HG03097 (cell line): ENCODE data around the gene PRDX1.
"Not testable (repeated sequence)": the region's sequence is repeated elsewhere in the genome, so short reads cannot be mapped to it uniquely, and the experiment has no call there.

ENCODE experiments used
- ATAC-seq: cut with Tn5 transposase; IDR thresholded peaks from one replicate; pipeline ENCODE4 v1.9.1; 2021; ENCODE audit not compliant: unreplicated experiment, low FRiP score

The PRDX1 gene

DNA sequence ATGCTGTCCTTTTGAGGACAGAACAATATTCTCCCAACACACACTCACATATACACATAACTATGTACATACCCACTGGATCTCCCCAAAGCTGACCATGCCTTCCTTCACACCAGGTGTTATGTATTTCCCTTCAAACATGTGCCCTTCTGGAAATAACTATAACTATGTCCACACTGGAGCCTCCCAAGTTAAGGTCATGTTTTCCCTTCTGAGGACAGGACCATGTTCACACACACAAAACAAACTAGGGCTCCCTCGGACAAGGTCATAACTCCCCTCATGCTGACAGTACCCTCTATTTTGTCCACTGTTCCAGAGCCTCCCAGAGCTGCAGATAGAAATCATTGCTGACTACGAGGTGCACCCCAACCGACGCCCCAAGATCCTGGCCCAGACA is 13.8 kb downstream of the PRDX1 start:
- ATAC-seq: no peak

DNA sequence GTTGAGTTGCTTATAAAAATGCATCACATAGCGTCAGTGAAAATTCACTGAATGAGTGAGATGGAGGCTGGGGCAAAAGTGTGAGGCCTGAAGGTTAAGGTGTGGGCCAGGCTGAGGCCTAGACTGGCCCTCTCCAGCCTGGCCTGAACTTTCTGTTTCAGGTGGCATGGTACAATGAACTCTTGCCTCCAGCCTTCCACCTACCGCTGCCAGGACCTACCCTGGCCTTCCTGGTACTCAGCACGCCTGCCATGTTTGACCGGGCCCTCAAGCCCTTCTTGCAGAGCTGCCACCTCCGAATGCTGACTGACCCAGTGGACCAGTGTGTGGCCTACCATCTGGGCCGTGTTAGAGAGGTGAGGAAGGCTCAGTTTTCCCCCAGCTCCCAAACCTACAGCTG is 14.5 kb downstream of the PRDX1 start:
- no peak for ATAC-seq

DNA sequence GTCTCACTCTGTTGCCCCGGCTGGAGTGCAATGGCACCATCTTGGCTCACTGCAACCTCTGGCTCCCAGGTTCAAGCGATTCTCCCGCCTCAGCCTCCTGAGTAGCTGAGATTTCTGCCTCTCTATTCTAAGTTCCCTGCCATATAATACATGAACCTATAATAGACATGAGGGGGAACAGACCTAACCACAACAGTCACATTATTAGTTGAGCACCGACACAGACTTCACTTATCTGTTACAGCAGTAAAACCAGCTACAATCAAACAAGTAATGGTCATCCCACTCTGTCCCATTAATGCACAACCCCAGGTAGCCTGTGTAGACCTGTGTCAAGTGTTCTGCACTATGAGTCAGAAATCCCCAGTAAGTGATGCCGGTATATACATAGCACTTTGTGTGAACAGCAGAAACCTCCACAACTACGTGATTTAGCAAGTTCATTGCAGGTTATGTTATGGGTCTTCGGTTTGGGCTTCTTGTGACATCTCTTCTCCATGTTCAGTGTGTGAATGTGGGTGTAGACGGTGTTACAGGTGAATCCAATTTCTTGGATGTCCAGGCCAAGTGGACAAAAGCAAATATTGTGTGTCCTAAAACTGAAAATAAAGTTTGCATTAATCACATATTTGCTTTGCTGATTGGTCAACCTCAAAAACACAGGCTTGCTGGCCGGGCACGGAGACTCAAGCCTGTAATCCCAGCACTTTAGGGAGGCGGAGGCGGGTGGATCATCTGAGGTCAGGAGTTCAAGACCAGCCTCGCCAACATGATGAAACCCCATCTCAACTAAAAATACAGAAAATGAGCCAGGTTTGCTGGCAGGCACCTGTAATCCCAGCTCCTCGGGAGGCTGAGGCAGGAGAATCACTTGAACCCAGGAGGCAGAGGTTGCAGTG is 18.0 kb downstream of the PRDX1 start:
- no peak for ATAC-seq

DNA sequence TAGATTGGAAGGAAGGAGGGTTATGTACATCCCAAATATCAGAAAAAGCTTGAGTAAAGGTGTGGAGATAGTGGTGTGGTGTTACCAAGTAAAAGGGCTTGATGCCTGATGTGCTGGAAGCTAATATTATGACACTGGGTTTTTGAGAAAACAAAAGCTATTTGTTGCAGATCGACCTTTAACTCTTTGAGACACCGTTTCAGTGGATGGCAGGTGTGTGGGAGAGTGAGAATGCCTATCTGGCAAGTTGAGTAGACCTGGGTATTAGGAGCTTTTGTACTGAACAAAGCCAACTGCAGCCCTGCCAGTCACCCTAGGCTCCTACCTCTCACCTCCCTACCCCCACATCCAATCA is 20.2 kb downstream of the PRDX1 start:
- ATAC-seq: no peak

DNA sequence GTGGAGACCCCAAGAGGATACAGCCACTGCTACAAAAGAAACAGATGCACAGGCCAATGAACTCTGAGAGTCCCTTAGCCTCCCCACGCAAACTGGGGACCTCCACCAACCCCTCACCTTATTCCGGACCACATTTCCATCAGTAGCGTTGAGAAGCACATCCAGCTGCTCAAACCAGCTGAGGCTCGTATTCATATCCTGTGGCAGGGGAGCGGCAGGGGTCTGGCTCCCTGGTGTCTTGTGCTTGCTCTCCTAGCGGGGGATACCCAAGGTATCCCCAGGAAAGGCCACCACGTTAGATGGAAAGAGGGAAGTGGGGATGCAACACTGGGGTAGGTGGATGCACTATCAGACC is 22.3 kb downstream of the PRDX1 start:
- ATAC-seq: no peak

DNA sequence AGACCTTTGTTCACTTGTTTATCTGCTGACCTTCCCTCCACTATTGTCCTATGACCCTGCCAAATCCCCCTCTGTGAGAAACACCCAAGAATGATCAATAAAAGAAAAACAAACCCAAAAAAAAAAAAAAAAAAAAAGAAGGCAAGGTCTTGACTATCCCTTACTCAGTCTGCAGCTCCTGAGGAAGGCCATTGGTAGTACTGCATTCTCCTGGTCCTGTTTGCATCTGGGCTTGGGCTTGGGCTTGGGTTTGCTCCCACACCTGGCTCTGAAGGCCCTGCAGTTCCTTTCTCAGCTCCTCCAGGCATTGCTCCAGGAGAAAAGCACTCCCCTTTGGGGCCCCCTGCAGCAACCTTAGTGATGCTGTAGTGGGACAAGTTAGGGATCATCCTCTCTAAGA is 23.4 kb downstream of the PRDX1 start:
- no peak for ATAC-seq

DNA sequence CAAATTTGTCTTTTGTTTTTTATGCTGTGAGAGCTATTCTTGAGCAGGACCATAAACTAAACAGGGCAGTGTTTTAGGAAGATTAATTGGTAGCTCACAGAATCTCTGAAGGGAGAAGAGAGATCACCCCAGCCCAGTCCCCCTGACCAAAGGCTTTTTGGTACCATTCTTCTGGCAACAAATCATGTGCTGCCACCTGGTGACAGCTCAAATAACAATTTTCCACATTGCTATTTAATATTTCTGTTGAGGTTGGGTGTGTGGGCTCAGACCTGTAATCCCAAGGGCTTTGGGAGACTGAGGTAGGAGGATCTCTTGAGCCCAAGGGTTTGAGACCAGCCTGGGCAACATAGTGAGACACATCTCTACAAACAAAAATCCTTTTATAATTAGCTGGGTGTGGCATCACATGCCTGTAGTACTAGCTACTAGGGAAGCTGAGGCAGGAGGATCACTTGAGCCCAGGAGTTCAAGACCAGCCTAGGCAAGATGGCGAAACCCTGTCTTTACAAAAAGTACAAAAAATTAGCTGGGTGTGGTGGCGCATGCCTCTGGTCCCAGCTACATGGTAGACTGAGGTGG is 28.5 kb downstream of the PRDX1 start:
- no peak for ATAC-seq

DNA sequence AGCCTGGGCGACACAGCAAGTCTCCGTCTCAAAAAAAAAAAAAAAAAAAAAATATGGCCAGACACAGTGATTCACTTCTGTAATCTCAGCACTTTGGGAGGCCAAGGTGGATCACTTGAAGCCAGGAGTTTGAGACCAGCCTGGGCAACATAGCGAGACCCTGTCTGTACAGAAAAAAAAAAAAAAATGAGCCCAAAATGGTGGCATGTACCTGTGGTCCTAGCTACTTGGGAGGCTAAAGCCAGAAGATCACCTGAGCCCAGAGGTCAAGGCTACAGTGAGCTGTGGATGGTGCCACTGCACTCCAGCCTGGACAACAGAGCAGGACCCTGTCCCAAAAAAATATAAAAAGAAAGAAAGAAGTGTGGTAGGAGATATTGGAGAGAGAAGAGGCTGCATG is 29.0 kb downstream of the PRDX1 start:
- ATAC-seq: no peak

DNA sequence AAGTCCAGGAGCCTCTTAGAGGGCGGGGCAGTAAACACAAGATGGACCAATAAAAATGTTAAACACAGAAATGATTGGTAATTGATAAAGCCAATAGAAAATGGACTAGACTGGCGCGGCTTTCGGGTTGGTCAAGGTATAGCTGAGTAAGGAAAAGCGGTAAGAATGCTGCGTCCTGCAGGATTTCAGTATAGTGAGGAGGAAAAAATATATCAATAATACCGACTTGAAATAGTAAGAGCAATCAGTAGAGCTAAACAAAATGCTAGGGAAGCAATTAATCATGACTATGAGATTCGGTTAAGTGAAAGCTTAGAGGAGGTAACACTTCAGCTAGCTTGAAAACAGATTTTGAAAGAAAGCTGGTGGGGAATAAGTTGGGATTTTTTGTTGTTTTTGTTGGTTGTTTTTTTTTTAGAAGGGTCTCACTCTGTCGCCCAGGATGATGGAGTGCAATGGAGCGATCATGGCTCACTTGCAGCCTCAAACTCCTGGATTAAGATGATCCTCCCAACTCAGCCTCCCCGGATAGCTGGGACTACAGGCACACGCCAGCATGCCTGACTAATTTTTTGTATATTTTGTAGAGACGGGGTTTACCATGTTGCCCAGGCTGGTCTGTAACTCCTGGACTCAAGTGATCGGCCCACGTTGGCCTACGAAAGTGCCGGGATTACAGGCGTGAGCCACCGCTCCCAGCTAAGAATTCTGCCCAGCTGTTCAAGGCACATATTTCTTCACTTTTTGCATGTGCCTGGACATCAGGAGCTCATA is 30.0 kb downstream of the PRDX1 start:
- no peak for ATAC-seq

DNA sequence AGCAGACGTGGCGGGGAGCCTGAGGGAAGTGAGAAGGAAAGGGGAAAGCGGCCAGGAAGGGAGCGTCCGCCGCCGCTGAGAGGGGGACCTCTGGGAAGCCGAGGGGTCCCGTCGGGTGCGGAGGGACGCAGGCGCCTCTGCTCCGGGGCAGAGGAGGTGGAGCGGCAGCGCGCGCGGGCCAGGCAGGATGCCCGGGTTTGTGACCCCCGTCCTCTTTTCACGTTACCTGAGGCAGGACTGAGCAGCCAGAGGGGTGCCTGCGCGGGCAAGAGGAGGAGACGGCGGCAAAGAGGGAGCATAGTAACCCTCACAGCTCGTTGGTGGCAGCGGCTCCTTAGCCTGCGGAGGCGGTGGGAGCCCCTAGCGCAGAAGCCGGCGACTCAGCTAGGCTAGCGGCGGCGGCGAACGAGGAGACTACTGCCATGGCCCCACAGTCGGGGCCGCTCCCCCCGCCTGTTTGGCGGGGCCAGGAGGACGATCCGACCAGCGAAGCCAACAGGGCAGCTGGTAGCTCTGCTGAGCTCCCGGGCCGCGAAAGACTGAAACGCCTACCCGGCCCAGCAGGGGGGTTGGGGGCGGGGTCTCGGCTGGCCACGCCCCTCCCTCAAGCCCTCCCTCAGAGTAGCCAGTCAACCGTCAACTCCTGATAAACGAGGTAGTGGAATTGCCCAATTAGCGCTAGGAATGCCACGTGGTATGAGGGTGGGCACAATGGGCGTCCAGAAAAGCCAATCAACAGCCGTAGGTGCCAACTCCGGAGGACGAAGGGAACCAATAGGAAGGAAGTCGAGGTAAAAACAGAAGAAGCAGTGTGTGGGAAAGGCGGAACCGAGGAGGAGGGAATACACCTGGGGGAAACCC is 30.8 kb downstream of the PRDX1 start, which contains the start of gene TESK2:
TSS of gene TESK2 (minus strand) at position 538 of the 861 bp plus-strand sequence. CDS start 33,378 bp downstream, outside the sequence.
- ATAC-seq: peak; percentile 82

DNA sequence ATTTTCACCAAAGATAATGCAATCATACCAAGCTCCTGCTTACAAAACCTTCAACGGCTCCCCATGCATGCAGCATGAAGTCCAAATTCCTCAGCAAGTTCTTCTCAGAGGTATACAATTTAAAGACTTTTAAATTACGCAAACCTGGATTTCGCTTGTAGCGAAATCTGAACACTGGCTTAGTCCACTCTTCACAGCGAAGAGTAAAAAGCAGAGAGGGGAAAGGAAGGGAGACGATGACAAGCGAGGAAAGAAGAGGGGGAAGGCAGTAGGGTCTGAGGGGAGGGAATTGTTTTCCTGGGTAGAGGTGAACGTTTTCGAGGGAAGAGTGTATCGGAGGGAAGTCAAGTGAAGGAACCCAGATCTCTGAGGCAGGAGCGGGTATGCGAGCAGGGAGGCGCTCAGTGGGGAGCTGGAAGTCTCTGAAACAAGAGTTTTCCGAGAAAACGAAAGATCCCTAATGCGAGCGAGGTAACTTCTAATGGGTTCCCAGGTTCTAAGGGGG is 31.5 kb downstream of the PRDX1 start:
- no peak for ATAC-seq

DNA sequence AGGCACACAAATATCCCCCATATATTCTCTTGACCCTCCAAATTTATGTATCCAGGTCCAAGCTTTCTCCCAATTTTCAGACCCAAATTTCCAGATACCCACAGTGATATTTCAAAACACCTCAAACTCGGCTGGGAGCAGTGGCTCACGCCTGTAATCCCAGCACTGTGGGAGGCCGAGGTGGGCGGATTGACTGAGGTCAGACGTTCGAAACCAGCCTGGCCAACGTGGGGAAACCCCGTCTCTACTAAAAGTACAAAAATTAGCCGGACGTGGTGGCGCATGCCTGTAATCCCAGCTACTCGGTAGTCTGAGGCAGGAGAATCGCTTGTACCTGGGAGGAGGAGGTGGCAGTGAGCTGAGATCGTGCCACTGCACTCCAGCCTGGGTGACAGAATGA is 32.3 kb downstream of the PRDX1 start:
- ATAC-seq: not testable (repeated sequence)

DNA sequence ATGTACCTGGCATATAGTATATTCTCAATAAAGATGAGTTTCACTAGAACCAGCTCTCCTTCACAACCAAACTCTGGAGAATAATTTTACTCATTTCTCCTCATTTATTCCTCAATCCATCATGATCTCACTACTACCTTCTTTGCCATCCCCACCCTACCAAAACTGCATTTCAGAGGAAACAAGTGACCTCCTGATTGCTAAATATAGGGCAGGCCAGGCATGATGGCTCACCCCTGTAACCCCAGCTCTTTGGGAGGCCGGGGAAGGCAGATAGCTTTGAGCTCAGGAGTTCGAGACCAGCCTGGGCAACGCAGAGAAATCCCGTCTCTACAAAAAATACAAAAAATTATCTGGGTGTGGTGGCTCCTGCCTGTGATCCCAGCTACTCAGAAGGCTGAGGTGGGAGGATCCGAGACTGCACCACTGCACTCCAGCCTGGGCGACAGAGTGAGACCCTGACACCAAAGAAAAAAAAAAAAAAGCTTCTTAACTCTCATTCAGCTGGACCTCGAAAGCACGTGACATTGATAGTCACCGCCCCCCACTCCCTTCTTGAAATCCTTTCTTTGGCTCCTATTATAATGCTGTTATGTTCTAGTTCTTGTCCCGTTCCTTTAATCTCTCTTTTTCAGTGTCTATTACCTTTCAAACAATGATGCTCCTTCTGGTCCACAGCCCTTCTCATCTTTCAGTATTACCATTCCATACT is 32.9 kb downstream of the PRDX1 start:
- no peak for ATAC-seq

DNA sequence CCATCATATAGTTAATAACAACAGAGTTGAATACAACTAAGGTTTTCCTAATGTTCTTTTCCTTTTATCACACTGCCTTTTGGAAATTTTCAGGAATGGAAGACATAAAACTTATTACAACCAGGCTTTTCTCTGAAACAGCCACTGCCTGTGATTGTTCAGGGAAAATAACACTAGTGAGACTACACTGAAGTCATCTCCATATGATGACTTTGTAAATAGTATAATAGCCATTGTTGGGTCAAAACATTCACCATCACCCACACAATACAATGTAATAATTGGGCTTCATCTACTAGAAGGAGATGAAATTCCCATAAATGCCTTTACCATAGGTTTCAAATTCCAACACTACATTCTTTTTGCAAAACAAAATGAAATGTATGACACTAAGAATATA is 35.7 kb downstream of the PRDX1 start:
- no peak for ATAC-seq

DNA sequence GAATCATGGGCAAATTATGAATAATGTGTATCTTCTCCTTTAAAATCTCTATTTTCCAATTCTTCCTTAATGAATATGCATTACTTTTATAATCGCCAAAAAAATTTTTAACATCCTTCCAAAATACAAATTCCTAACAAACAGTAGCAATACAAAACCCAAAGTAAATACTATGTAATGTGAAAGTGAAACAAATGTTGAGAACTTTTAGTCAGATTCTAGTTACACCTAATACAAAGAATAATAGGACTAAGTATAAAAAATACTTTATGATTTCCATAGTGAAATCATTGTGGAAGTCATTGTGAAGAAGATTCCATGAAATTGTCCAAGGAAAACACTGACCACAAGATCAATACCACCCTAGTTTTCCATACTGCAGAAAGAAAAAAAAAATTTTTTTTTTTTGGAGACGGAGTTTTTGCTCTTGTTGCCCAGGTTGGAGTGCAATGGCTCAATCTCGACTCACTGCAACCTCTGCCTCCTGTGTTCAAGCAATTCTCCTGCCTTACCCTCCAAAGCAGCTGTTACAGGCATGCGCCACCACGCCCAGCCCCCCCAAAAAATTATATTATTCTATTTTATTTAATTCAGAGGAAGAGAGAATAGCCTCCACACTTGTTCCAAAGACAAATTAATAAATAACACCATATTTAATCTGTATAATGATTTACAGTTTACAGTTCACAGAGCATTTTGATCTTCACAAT is 42.5 kb downstream of the PRDX1 start:
- no peak for ATAC-seq

DNA sequence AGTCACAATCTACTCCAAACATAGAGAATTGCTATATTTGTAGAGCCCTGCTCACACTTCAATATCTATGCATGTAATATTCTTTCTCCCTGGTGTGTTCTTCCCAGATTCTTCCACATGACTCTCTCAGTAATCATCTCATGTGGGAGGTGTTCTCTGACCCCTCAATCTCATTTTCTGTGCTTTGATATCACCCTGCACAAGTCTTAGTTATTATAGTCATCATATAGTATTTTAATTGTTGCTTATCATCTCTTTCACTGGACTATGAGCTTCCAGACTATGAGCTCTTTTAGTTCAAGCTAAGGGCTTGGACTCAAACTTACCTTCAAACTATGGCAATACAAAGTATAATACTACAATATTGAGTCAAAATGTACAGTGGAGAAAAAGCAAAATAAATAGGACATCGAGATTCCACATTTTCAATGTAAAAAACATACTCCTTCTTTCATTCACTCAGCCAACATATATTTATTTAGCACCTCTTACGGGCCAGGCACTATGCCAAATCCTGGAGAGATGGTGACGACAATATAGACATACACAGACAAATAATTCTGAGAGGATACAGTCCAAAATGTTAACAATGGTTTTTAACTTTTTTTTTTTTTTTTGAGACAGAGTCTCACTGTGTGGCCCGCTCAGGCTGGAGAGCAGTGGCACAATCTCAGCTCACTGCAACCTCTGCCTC is 43.4 kb downstream of the PRDX1 start:
- ATAC-seq: no peak

DNA sequence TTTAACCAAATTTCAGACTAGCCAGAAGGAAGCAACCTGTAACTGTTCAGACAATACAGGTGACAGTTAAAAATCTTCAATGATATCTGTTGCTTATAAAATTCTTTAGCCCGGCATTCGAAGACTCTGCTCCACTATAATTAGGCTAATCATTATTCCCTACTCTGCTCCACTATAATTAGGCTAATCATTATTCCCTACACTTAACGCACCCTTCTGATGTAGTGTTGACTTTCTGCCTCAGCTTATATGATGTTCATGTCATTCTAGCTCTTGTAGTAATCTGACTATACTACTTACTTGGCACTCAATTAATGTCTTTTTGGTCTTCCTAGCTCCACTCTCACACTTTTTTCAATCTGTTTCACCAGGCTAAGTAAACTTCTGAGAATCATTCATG is 44.0 kb downstream of the PRDX1 start:
- no peak for ATAC-seq

DNA sequence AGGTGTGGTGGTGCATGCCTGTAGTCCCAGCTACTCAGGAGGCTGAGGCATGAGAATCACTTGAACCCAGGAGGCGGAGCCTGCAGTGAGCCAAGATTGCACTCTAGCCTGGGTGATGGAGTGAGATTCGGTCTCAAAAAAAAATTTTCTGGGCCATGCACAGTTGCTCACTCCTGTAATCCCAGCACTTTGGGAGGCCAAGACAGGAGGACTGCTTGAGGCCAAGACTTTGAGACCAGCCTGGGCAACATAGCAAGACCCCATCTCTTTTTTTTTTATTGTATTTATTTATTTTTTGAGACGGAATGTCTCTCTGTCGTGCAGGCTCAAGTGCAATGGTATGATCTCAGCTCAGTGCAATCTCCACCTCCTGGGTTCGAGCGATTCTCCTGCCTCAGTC is 47.5 kb downstream of the PRDX1 start:
- not testable (repeated sequence) for ATAC-seq

DNA sequence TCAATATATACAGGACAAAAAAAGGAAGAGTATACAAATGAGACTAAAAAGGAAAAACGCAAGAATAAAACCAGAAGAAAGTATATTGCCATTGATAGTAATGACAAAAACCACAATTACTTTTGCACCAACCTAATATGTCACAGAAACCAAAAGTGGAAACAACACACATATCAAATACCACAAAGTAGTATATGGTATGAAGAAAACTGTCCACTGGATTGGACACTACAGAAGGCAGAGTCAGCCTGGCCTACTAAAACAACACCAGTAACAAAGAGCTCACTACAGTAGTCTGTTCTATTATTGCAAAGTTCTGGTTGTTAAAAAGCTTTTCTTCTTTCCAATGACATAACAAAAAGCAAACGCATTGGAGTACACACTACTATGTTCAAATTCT is 48.4 kb downstream of the PRDX1 start:
- no peak for ATAC-seq
